RKO (cell line): ENCODE measurements around the gene RTN4R.
A peak's percentile ranks its signal among the peaks of the same experiment; 100 is the strongest.
"Not testable (repeated sequence)": the region's sequence is repeated elsewhere in the genome, so short reads cannot be mapped to it uniquely, and the experiment has no call there.

Source experiments
- DNase-seq: peaks from one replicate; pipeline ENCODE4 v3.0.0-alpha.2; 2016; ENCODE audit warnings: low spot score

RTN4R gene

DNA sequence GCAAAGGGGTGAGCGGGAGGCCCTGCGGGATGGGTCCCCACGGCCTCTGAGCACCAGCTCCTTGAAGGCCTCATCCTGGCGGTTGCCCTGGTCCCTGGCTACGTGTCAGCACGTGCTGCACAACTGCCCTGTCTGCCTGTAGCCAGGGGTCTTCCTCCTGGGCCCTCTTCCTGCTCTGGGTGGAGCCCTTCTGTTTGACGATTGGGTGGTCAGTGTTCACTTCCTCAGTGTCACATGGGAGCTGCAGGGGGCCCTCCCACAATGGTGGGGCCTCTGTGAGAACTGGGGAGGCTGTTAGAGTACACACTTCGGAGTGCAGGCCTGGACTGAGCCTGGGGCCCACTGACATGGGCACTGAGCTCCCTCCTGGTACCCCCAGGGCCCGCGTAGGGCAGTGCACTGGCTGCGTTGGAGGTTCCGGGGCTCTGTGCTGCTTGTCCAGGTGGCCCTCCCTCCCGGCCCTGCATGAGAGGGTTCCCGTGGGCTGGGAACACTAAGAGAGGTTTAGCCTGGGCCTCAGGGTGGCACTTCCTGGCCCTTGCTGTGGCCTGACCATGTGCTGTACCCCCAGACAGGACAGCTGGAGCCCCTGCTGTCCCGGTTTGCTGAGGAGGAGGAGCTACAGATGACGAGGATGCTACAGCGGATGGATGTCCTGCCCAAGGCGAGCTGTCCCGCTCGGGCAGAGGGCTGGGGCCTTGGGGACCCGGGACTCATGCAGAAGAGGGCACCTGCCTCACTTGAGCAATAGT, 38.0 kb upstream of the RTN4R start:
- DNase-seq = no peak

DNA sequence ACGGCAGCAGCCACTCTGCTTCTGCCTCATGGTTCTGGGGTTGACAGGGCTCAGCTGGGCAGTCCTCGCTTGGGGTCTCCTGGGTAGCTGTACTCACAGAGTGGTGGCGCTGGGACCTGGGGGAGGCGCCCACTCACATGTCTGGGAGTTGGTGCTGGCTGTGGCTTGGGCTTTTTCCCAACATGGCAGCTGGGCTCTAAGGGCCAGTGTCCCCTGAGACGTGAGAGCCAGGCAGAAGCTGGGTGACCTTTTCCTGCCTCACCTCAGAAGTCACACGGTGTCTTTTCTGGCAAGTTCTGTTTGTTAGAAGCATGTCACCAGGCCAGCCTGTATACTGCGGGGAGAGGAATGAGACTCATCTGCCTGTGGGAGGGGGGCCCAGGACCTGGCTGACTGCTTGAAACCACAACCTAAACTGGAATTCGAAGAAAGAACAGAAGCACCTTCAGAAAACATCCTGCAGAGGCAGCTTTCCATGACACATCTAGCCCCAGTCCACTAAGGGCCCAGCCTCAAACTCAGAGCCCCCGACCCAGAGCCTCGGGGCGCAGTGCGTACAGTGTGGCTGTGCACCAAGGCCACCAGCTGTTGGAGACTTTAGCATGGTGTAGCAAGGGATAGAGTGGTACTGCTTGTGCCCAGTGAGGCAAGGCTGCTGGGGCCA, 37.2 kb upstream of the RTN4R start:
- not testable (repeated sequence) for DNase-seq

DNA sequence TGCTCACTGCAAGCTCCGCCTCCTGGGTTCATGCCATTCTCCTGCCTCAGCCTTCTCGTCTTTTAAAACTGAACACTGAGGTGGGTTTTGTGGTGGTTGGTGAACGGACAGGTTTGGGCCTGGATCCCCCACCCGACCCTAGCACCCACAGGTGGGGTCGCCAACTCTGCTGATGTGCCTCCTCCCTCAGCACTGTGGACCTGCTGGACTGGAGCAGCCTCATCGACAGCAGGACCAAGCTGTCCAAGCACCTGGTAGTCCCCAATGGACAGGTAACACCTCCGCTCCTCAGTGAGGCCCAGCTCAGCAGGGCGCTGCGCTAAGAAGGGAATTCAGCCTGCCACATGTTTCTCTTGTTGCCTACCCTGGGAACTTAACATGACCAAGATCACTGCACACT, 36.5 kb upstream of the RTN4R start:
- DNase-seq = no peak

DNA sequence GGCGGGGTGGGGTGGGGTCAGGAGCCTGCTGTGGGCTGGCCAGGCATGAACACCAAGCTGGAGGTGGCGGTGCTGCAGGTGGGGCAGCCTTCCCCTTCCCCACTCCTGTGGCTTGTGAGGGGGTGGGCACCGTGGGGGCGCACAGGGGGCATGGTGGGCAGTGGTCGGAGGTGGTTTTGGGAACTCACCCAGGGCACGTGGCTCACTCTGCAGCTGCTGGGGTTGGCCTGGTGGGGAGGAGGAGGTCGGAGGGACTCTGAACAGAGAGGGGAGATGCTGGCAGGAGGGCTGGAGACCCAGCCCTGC, 35.1 kb upstream of the RTN4R start:
- DNase-seq = not testable (repeated sequence)

DNA sequence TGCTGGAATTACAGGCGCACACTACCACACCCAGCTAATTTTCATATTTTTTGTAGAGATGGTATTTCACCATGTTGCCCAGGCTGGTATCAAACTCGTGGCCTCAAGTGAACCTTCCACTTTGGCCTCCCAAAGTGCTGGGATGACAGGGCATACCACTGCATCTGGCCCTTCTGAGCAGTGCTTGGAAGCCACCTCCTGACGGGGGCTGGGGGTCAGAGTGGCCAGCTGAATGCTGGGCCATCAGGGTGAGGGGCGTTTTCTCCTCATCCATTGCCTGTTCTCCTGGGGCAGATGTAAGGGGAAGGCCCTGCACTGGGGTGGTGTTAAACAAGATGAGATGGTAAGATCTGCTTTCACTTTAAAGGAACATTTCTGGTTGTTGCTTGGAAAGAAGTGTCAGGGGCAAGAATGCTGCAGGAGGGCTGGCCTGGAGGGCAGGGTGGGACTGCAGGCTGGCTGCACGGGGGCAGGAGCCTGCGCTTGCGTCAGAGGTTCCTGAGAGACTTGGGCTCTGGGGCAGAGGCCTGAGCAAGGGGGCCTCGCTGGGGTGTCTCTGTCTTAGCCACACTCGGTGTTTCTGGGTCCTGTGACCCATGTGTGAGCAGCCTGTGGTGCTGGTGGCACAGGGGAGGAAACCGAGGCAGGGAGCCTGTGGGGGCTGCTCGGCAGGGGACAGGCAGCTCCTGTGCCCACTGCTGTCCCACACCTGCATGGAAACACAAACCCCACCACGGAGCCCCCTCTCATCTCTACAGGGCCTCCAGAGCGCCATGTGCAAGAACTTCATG, 34.5 kb upstream of the RTN4R start:
- DNase-seq = no peak

DNA sequence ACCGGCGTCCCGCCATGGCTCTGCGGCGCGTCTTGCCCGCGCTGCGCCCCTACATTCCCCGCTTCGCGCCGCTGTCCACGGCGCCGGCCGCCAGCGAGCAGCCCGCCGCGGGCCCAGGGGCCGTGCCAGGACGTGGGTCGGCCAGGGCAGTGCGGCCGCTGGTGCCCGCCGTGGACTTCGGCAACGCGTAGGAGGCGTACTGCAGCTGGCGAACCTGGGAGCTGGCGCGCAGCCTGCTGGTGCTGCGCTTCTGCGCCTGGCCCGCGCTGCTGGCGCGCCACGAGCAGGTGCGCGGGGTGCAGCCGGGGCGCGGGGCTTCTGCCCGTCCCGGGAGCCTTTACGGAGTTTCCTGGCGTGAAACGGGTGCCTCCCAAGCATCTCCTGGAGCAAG, 31.6 kb upstream of the RTN4R start:
- DNase-seq = peak; percentile 68

DNA sequence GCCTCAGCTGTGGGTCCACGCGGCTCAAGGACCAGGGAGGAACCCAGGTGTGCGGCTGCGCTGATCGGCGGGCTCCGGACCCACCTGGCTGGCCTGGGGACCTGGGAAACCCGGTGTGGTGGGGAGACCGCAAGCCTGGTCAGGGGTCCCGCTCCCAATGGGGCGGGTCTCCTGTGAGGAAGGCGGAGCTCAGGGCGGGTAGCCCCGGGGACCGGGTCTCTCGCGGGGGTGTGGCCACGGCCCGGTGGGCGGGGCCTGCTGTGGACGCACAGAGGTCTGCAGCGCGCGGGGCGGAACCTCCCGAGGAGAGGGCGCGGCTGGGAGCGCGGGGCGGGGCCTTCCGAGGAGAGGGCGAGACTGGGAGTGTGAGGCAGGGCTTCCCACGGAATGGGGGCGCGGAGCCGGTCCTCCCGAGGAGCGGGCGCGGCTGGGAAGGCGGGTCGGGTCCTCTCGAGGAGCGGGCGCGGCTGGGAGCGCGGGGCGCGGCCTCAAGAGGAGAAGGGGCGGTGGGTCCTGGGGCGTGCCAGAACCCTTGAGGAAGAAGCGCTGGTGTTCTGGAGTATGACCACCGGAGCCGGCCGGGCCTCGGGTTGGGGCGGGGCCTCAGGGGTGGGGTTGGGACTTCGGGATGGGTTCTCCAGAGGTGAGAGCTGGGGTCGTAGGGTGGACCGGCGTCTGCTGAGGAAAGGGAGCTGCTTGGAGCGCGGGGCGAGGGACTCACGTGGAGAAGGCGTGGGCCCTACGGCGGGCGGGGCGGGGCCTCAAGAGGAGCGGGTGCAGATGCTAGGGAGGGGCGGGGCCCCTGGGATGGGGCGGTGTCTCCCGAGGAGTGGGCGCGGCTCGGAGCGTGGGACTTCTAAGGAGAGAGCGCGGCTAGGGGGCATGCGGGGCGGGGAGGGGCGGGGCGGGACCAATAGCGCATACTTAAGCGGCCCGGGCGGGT, 31.0 kb upstream of the RTN4R start:
- peak; percentile 83 for DNase-seq

DNA sequence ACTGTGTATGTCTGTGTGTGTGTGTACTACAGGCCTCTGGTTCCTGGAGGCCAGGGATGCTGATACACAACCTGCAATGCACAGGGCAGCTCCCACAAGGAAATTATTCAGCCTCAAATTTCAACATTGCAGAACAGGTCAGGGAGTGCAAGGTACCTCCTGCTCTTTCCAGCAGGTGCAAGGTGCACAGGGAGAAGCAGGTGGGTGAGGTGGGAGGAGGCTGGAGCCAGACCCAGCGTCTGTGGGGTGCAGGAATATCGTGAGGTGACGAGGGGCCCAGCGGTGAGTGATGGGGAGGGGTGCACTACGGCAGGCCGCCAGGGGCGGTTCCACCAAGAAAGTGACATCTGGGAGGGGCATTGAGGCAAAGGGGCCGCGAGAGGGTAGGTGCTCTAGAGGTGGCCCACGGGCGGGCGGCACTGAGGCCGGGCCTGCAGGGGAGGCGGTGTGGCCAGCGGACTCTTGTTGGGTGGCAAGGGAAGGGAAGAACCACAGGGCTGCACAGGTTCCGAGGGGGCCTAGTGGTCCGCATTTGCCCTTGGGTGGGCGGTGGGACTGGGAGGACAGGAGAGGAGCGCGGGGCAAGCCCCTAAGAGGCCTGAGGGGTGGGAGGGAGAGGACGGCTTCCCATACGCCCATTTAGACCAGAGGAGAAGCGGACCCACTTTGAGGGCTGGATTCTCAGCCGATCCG, 30.1 kb upstream of the RTN4R start:
- no peak for DNase-seq

DNA sequence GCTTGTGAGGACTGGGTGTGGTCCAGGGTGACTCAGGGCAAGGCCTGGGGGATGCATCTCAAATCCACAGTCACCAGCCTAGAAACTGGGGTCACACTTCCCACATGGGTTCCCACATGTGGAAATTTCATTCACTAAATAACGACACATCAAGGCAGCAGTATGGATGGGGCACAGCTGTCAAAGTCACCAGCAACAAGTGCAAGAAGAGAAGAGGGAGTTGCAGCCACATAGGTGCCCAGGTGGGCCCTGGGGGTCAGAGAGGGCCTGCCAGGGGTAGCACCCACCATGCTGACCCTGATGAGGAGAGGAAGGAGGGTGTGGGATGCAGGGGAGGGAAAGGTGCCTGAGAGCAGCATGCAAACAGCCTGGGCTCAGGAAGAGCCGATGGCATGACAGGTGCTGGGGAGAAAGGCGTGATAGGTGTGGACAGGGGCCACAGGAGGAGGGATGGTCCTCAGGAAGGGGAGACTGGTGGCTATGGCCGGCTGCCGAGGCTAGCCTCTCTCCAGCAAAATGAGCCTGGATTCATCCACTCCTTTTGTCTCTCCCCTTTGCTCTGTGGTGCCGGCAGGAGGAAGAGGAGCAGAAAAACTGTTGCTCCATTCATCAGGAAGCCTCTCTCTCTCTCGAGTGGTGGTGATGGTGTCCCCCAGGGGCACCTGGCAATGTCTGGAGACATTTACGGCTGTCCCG, 29.4 kb upstream of the RTN4R start:
- no peak for DNase-seq

DNA sequence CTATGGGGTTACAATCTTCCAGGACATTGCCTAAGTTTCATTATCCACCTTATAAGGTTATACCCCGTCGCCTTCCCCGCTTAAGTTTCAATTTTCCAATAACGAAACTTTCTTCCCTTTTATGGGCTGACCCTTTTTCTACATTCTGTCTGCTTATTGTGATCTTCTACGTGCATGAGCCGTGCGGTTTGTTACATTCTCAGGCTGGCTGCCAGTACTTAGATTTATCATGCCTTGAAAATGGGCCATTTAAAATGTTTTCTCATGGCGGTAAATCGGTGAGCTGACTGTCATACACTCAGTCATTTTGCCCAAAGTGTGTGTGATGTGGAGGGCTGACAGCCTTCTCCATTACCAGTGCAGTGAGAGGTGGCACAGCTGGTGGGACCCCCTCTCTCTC, 28.5 kb upstream of the RTN4R start:
- DNase-seq = no peak

DNA sequence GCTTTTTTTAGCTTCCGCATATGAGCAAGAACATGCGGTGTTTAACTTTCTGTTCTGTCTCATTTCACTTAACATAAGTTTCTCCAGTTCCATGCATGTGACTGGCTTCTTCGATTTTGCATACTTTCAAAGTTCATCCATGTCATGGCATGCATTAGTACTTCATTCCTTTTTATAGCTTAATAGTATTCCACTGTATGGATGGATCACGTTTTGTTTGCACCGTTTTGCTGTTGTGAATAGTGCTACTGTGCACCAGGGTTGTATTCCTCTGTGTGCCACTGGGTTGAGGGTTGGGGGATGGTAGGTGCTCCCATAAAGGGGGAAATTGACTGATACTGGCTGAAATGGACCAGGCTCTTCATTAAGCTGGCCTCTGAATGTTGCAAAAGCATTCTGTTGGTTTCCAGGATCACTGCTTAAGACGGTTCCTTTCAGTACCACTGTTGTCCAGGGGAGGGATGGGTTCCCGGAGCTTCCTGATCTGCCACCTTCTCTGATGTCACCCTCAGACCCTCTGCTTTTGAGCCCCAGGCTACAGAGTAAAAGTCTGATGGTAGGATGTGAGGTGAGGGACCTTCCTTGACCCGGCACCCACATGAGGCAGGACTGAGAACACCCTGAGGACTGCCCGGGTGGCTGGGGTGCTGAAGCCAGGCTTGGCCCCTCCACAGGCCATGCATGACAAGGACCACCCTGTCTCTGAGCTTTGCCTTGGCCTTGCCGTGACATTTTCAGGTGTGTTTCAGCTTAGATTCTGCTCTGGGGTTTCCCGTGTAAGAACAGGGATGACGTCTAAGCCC, 27.3 kb upstream of the RTN4R start:
- no peak for DNase-seq

DNA sequence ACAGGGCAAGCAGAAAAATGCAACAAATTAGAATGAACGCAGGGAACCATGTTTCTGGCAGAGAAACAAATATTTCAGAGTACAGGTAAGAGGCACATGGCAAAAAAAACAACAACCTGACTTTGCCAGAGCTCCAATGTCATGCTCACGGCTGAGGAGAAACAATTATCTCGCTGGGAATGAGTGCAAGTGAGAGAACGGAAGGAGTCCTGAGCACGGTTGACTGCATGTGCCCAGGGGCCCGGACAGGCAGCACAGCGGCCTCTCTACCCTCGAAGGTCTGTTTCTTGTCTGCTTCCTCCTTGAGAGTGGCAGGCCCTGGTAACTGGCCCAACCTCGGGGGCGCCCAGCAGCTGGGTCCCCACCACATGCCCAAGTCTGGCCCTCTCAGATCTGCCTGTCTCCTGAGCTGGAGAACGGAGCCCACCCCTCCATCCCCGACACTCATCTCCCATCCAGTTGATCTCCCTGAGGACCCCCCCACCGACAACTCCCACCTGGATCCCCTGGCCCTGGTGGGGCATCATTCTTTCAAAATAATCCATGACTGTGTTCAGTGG, 24.6 kb upstream of the RTN4R start:
- no peak for DNase-seq

DNA sequence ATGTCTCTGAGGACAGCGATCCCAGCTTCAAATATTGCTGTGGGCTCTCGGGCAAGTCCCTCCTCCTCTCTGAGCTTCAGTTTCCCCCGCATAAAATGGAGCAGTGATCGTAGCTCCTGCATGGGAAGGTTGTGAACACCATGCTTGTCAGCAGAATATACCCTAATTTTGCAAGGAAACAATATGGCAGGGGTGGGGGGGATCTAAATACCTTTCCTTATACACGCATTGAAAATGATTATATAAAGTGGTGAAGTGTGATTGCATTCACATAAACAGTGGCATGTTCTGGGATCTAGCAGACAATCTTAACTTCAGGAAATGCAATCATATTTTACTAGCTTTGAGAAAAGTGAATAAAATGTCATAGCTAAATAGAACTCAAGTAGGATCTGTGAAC, 24.0 kb upstream of the RTN4R start:
- DNase-seq = no peak

DNA sequence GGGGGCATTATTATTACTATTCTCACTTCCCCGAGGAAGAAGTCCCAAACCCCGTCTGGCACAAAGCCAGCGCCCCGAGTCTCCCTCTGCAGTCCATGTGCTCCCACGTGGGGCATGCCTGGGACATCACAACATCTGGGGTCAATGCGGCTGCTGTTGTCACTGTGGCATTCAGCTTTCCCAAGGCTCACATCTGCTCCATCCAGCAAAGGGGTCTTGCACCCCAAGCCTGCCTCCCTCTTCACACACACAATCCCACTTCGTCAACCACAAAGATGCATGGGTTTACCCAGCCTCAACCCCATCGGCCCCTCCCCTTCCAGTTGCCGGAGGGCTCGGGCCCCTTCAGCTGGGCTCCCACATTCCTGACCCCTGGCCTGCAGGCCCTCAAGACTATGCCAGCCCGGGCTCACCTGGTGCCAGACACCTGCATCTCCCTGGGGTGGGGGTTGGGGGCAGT, 23.5 kb upstream of the RTN4R start:
- no peak for DNase-seq

DNA sequence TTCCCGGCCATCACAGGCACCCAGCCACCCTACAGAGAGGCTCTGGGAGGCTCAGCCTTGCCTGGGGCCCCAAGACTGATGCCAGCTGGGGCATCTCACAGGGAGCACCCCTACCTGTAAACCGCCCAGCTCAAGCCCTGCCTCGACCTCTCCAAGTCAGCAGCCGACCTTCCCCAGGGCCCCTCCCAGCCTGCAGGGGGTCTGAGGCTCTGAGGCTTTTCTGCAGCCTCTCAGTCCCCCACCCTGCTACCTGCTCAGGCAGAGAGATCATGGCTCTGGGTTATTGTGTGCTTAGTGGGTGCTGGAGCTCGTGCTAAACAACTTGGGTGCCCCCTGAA, 23.1 kb upstream of the RTN4R start:
- no peak for DNase-seq

DNA sequence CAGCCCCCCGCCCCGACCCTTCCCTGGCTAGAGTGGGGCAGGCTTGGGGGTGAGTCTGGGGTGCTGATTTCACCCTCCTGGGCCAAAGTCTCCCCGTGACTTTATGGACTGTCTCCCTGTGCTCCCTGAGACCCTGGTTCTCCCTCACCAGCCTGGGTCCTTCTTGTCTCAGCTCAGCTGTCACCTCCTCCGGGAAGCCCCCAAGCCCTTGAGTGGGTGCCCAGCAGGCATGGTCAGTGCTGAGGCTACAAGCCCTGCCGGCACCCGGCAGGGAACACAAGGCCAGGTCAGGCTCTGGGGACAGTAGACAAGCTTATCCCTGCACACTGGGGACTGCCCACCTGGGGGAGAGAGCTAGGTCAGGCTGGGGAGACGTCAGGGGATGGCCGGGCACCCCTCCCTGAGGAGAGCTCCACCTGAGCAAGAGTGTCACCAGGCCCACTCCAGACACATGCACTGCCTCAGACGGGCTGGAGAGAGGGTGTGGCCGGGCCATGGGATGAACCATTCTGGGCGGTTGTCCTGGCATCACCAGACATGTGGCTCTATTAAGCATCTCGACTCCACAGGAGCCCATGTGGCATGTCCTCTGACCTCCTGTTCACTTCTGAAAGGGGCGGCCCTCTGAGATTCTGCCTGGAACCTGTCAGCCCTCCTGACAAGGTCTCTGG, 22.6 kb upstream of the RTN4R start:
- no peak for DNase-seq

DNA sequence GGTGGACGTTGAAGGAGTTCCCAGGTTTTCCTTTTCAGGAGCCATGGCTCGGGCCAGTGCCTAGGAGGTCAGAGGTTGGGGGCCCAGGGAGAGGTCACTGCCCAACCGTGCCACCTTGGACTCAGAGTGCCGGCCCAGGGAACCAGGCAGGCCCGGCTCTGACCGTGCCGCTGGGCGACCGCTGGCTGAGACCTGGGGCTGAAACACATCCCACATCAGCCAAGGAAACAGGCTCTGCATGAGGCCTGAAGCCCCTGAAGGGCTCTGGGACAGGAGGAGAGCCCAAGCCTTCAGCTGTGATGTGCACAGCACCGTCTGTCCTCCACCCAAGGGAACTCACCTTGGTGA, 21.9 kb upstream of the RTN4R start:
- DNase-seq = no peak

DNA sequence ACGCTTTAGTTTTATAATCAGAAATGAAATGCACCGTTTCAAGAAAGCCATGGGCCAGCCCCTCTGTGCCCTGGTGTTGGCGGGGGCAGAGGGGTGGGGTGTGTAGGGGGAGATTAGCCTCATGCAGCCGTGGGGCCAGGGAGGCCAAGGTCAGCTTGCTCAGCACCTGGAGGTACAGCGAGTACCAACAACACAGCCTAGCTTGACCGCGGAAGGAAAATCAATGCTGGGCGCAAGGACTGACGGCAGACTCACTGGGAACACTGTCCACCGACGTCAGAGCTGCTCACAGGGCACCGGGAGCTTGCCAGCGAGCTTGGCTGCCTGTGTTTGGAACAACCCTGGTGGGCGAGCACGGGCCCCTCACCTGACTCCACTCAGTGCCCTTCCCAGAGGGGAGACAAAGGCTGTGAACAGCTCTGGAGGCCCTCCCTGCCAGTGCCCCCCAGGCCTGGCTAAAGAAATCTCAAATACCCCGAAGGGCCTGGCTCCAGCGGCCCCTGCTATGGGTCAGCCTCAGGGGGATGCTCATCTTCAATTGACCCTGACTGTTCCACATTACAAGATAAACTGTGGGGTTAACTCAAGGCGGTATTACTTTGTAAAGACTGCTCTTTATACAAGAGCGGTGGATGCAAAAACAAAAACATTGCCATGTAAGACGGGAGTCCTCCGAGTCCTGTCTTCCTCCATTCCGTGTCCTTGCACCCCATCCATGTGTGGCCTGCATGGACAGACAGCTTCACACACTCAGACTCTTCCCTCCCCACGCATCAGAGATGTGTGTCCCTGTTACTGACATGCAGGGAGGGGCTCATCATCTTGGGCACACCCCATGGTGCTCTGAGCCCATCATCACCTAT, 21.3 kb upstream of the RTN4R start:
- not testable (repeated sequence) for DNase-seq
